NCI-H1092 (cell line): ENCODE results near the gene MYBBP1A.

Experiments used
- DNase-seq: peaks from one replicate; lab custom pipeline; 2025; lab: John Stamatoyannopoulos, UW

Gene MYBBP1A

DNA sequence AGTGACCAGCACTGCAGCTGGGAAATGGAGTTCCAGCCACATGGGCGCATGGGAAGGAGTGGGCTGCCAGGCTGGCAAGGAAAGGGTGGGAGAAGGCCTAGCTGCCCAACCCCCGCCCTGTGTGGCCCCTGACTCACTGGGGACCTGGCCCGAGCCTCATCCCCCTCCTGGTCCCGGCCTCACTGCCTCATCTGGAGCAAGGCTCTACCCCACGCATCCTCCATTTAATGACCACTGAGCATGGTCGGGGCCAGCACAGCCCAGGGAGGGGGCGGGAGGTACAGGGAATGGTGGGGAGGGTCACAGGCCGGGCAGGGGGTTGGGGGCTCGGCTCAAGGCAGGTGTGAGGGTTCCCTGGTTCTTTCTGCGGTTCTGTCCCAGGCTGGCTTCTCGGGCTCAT lies 40.4 kb downstream of the MYBBP1A start:
- no peak for DNase-seq

DNA sequence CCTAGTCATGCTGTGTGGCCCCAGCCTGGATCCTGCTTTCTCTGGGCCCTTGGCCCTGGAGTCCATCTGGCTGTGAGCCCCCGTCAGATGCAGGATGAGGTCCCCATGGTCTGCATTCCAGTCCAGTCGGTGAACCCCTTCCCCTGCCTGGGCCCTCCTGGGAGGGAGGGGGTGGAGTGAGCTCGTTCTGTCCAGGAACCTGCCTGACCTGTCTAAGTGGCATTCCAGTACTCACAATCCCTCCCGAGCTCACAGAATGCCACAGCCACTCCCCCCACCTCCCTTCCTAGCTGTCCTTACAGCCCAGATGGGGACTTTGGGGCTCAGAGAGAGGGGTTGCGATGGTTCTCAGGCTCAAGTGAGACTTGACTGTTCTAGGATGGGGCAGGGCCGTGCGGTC lies 41.0 kb downstream of the MYBBP1A start:
- DNase-seq: no peak

DNA sequence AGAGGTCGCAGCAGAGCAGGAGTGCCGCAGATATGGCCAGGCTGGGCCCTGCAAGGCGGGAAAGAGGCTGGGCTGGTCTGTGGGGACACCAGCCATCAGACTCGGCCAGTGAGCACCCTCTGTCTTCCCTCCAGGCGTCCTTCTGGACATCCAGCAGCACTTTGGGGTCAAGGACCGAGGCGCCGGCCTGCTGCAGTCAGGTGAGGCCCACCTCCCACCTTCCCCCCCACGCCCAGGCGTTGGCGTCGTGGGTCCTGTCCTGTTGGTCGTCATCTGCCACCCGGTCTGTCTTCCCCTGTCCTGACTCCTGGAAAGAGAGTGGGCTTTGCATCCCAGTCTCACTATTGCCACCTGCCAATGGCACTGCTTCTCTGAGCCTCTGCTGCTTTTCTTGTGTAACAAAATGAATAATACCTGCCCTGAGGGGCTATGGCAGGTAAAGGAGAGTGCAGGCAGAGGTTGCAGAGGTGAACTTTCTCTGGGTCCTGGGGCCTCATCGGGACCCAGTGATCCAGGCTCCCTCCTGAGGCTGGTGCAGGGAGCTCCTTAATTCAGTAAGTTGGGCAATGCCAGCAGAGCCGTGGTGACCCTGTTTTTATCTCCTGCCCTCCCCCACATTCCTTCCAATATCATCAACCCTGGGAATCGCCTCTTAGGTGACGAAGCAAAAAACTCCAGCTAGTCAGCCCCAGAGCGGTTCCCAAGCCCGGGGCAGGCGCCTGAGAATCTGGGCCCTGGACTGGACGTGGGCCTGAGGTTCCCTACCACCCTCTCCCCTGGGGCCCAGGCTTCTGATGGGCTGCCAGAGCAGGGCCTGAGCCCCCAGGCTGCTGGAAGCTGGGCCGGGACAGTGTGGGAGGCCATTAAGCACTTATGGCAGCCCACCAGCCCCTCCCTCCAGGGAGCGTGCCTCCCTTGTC lies 41.8 kb downstream of the MYBBP1A start:
- DNase-seq: no peak

DNA sequence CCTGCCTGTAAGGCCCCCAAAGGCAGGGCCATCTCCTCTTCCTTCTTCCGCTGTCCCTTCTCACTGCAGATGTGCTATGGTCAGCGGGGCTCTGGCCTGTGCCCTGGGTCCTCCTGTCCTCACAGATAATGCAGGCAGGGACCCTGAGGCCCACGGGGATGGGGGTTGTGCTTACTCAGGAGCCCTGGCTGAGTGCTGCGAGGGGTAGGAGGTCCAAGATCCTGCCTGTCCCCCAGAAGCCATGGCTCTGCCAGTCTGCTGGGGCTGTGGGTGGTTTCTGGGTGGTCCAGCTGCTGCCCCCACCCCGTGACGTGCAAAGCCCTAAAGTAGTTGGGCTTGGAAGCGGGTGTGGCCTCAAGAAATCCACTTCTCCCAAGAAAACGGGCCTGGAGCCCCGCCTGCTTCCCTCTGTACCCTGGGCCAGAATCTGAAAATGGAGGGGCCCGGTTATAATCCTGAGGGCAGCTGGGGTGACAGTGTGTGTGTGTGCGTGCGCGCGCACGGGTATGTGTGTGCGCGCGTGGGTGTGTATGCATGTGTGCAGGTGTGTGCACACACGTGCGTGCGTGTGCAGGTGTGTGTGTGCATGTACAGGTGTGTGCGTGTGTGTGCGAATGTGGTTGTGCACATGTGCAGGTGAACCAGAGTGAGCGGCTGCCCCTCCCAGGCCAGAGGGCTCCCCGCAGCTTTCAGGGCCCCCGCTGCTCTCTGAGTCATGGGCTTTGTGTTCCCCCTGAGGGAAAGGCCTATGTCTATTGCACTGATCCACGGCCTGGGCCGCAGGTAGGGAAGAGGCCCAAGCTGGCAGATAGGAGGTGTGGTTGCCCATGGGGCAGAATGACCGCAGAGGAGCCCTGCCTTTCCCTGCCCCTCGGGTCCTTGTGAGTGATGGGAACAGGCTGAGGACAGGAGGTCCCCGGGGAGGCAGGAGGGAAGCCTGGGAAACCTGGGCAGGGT lies 42.8 kb downstream of the MYBBP1A start:
- no peak for DNase-seq

DNA sequence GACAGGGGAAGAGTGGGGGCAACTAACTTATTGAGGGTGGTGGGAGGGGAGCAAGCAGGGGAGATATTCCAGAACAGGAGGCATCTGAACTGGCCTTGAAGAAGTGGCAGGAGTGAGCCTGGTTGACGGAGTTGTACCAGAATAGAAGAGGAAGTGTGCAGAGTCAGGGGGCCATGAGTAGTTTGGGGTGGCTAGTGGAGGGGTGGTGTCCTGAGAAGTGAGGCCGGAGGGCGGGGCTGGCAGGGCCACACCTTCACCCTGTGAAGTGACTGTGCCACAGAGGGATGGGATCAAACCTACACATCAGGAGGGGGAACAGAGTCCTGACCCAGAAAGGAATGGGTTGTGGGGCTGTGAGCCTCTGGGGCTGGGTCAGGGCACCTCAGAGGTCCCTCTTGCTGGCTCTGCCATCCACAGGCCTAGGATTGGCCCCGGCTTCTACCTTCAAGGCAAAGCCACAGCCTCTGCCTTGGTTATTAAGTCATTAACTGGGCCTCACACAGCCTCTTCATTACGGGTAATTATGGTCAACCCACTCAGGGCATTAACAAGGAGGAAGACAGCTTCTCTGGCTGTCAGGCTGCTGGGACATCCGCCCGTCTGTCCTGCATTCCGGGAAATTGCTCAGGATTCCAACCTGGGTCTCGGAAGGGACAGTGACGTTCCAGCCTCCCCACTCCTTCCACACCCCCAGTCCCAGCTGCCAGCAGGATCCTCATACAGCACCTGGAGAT lies 43.8 kb downstream of the MYBBP1A start:
- no peak for DNase-seq

DNA sequence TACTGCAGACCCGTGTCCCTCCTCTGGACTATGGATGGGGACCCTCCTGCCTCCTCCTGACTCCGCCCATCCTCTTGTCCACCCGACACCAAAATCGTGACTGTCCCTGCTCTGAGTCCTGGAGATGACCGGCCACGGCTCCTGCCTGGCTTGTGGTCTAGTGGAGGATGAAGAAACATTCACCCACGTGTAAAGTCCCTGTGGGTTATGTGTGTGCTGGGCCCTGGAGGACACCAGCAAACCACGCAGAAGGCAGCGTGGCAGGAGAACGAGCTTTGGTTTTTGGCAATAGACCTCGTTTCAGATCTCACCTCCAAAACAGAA lies 44.6 kb downstream of the MYBBP1A start:
- DNase-seq: no peak

DNA sequence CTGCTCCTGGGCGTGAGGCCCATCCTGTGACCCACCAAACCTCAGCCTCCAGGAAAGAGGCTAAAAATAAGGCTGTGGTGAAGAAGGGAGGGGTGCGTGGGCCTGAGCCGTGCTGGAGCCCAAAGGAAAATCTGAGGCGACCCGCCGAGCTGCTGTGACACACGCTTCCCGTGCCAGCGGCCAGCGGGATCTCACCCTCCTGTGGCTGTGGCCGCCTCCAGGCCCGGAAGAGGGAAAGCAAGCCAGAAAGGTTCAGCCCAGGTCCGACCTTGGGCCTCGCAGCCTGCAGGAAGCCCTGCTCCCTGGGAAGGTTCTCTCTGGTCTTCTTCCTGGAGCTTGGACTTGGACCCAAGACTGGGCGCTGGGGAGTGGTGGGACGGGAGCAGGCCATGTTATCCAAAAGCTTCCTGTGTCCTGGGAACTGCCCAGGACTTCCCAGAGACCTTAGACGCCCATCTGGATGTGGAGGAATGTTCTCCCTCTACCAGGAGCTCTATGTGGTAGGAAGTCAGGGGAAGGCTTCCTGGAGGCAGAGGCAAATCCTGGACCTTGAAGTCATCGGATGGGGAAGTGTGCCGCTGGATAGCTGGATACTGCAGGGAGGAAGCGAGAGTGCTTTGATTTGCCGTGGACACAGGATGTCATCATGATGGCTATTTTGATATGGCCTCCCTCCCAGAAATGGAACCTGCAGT lies 45.1 kb downstream of the MYBBP1A start:
- no peak for DNase-seq

DNA sequence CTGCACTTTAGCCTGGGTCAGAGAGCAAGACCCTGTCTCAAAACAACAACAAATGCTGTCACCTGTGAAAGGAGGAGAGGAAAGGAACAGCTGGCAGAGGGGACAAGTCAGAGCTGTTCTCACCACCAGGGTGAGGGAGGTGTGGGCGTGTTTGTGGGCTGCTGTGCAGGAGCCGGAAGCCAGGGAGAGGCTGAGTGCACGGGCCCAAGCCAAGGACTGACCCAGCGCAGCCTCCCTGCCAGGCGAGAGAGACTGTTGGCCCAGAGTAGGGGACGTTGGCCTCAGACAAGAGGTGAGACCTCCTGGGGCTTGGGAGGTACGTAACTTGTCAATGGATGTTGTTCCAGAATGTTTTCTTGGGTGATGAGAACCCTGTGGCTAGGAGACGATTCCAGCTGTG lies 45.8 kb downstream of the MYBBP1A start:
- no peak for DNase-seq

DNA sequence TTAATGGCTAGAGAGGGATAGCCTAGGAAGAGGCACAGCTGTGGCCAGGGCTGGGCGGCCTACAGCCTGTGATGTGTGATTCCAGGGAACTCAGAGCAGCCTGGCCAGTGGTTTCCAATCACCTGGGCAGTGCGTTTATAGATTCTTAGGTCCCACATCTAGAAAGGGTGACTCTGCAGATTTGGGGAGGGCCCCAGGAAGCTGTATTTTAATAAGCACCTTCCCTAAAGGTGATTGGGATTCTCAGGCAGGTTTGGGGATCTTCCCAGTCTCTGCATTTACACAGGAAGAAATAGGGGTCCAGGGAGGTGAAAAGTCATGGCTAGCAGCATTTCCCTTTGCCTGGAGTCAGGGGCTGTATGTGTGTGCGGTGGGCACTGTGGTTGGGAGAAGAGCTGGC lies 47.0 kb downstream of the MYBBP1A start:
- no peak for DNase-seq

DNA sequence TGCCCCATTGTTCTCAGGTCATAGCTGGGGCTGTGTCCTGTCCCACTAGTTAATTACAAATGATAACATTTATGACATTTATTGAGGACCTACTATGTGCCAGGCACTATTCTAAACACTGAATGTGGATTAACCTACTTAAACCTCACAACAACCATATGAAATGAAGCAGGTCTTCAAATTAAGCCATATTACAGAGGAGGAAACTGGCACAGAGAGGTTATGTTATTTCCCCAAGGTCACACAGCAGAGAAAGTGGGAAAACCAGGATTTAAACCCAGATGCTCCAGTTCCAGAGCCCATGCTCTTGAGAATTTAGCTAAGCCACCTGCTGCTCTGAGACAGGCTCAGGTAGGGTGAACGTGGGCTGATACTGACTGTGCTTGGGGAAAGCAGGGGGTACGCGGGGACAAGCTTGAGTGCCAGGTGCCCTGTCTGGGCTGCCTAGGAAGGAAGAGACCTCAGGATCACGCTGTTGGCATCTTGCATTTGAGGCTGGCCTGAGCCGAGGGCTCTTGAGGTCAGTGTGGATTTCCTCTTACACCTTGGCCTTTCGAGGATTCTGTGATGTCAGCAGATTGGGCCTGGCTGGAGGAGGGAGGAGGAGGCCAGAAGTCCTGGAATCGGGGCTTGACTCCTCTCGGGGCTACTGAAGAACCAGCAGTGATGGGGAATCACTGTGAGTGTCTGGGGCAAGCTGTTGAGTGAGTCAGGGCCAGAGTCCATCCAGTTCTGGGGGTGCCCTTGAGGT lies 47.6 kb downstream of the MYBBP1A start:
- DNase-seq: no peak

DNA sequence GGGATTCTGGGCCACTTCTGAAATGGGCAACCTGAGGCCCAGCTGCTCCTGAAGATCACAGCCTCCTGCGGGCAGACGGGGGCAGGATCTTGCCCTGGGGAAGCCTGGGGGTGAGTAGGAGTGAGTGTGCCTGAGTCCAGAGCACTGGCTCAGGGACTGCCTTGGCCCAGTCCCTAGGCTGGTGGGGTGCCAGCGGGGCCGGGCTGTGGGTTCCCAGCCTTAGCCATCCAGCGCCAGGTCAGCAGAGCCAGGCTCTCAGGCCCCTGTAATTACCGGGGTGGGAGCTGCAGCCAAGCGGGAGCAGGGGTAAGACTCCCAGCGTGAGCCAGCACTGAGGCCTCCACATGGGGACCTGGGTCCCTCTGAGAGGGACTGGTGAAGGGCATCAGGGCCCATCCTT lies 48.3 kb downstream of the MYBBP1A start:
- no peak for DNase-seq

DNA sequence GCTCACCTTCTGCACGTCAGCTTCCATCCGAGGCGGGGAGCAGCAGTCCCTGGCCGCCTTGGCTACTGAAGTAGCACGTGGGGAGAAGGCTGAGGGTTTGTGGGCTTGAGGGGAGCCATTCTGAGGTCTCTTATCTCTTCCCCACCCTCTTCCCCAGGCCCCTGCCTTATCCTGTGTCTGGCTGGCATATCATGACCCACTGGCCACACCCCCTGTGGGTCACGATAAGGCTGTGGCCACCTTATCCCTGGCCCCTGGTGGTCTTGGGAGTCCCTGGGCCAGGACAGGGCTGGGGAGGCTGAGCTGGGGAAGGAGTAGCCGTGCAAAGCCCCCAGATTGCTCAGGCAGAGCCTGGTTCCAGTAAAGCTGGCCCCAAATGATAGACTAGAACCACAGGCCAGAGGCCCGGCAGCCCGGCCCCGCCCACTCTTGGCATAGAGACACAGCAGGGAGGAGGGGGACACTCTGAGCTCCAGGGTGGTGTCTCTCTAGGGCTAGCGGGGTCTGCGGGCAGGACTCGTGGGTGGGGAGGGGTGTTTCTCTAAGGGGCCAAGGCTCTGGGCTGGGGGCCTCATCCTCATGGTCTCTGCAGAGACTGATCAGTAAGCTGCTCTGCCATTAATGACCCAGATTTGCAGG lies 48.9 kb downstream of the MYBBP1A start:
- DNase-seq: no peak

DNA sequence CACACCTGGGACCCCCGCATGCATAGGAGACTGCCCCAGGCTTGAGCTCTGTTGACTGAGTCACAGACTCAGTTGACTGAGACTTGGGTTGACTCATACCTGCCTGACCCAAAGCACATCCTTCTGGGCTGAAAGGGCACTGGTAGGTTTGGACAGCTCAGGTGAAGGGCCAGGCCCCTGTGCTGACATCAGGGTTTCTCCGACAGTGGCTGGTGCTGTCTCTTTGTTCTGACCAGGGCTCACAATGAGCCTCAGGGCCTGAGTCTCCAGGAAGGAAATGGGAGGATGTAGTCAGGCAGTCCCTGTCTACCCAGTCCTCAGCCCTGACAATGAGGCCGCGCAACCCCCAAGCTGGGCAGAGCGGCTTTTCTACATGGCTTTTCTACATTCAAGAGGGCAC lies 50.0 kb downstream of the MYBBP1A start:
- no peak for DNase-seq

DNA sequence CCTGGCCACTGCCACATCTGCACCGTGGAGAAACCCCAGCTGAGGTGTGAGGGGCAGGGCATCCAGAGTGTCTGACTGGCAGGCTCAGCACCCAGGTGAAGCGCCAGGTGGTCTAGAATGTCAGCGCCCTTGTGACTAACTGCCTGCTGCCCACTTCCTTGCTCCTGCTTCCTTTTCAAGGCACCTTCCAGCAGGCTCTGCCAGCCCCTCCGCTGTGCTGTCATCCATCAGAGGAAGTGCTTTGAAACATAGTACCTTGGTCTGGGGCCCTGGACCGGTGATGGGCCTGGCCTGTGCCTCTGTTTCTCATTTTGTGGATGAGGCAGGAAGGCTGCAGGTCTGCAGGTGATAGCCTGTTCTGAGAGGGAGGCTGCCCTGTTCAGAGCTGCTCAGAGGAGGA lies 51.0 kb downstream of the MYBBP1A start:
- DNase-seq: no peak

DNA sequence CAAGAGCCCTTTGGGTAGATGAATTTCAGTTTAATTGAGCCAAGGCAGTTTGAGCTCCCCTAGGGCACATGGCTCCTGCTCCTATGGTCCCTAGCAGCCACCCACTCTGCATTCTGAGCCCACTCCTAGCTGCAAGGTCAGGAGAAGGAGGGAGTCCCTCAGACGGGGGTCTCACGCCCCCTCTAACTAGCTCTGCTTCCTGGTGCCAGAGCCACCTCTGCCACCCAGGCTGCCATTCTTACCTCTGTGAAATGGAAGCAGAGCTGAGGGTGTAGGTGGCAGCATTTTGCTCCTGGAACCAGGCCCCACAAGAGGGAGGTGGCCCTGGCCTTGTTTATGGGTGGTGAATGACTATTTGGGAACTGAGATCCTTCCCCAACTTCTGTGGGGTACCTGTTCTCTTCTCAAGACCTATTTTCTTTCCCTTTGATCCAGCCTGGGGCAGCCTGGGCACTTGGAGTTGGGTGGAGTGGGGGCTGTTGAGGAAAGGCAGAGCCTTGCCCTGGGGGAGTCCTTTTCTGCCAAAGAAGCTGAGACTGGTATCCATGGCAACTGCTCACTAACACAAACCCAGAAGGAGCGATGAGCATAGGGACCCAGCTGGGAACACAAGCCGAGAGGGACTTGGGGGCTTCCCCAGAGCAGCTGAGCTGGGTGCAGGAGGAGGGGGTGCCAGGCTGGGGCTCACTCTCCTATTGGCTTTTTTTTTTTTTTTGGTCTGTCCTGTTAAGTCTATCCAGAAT lies 51.7 kb downstream of the MYBBP1A start:
- no peak for DNase-seq

DNA sequence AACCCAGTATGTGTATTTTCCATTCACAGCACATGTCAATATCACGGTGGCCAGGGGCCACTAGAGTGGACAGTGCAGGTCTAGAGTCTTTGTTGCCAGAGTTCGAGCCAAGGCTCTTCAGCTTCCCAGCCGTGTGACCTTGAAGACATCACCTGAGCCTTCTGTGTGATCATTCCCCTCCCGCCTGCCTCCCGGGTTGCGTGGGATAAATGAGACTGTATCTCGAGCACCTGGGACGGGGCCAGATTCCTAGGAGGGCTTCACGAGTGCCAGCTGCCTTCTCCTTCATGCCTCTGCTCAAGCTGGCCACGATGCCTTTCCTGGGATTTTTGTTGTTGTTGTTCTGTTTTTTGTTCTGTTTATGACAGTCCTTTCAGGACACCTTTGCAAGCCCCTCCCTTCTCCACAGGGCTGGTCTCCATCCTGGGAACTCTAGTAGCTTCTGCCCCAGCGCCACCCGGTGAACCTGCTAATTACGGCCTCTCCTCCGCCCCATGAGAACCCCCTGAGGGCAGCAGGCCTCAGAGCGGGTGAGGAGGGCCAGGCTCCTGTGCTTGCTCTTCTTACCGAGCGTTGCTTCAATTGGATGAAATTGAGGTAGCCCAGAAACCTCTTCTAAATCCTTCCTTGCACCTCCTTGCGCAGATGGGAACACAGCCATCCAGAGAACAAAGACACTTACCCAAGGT lies 52.6 kb downstream of the MYBBP1A start:
- no peak for DNase-seq

DNA sequence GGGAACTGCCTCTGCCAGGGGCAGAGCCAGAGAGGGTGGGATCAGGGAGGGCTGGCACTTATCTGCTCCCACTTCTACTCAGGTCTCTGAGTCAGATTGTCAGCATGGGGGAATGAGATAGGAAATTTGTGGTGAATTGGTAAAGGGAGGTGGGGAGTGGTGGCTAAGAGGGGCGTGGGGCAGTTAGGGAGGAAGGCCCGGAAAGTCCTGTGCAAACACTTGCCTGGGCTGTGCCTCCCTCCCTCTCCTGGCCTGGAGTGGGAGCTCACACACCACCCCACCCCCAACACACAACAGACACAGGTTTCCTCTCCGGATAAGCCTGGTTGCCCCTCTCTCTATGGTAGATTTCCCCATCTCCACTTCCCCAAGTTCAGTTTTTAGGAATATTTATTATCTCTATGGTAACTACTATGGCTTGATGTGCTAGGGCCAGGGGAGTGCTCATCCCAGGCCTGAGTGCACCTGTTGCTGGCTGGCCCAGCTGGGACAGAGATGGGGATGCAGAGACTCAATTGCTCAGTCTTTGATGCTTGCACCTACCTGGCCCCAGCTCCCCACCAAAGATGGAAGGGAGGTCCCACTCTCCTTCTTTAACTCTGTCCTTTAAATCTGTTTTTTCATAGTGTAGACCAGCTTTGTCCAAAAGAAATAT lies 53.8 kb downstream of the MYBBP1A start:
- DNase-seq: no peak

DNA sequence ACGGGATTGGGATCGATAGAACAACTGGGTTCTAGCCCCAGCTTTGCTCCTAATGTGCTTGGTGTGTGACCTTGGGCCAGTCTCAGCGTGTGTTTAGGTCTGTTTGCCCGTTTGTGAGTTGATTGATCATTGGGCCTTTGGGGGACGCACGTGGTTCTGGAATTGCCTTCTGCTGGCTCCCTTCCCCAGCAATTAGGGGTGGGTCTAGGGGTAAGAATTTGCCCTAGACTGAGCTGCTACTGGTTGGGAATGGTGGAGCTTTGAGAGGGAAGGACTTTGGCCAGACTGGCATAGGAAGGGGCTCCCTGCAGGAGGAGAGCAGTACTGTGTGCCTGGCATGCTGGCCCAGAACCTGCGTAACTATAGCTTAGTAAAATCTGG lies 55.0 kb downstream of the MYBBP1A start:
- no peak for DNase-seq
